SU-DHL-6 (cell line): ENCODE results near the gene EYS.

ENCODE experiments used
- H2AFZ ChIP-seq: fragments of 200-600 bp; sonication (generic); 2 replicates; pipeline ENCODE4 v1.6.1; 2014; ENCODE audit warnings: low read depth, mild to moderate bottlenecking, moderate library complexity, mixed read lengths, antibody characterized with exemption, low read length; ENCODE audit not compliant: severe bottlenecking
- H3F3A ChIP-seq: fragments of 200-600 bp; shearing (Covaris generic); 2 replicates; pipeline ENCODE4 v1.6.0; 2016; ENCODE audit warnings: antibody characterized with exemption, mild to moderate bottlenecking; ENCODE audit not compliant: insufficient read depth
- H3K27ac ChIP-seq: fragments of 200-600 bp; sonication (generic); 2 replicates; pipeline ENCODE4 v1.5.1; 2016; ENCODE audit warnings: low read depth, mild to moderate bottlenecking, low read length, moderate library complexity, mixed read lengths
- H3K27me3 ChIP-seq: fragments of 200-600 bp; sonication (generic), shearing (Covaris generic); 2 replicates; pipeline ENCODE4 v1.6.0; 2014; ENCODE audit warnings: mild to moderate bottlenecking, low read length
- H3K36me3 ChIP-seq: fragments of 200-600 bp; sonication (generic); 2 replicates; pipeline ENCODE4 v1.6.1; 2014; ENCODE audit warnings: mild to moderate bottlenecking, low read length, mixed read lengths
- H3K4me2 ChIP-seq: fragments of 300-600, 200-600 bp; shearing (Covaris generic), sonication (generic); 2 replicates; pipeline ENCODE4 v1.6.0; 2014; ENCODE audit warnings: low read length, low read depth, mild to moderate bottlenecking; ENCODE audit not compliant: poor library complexity, severe bottlenecking
- H3K4me3 ChIP-seq: fragments of 200-600 bp; sonication (generic); 2 replicates; pipeline ENCODE4 v1.5.1; 2014; ENCODE audit warnings: antibody characterized with exemption, low read length, mild to moderate bottlenecking, mixed read lengths; ENCODE audit not compliant: insufficient read depth, poor library complexity, severe bottlenecking
- H3K79me2 ChIP-seq: fragments of 200-600 bp; sonication (generic); 2 replicates; pipeline ENCODE4 v1.6.1; 2014; ENCODE audit warnings: mild to moderate bottlenecking, low read length, moderate library complexity; ENCODE audit not compliant: insufficient read depth
- H3K9ac ChIP-seq: fragments of 200-600 bp; sonication (generic); 2 replicates; pipeline ENCODE4 v1.7.0; 2014; ENCODE audit warnings: mild to moderate bottlenecking, low read length
- H3K9me2 ChIP-seq: fragments of 200-600 bp; sonication (generic); replicated peaks from 2 replicates; pipeline ENCODE4 v1.6.1; 2014; ENCODE audit warnings: low read length; ENCODE audit not compliant: insufficient read depth
- H3K9me3 ChIP-seq: fragments of 200-600 bp; sonication (generic); 2 replicates; pipeline ENCODE4 v1.6.1; 2014; ENCODE audit warnings: low read length, mixed read lengths; ENCODE audit not compliant: insufficient read depth
- H4K20me1 ChIP-seq: fragments of 200-600 bp; sonication (generic); 2 replicates; pipeline ENCODE4 v1.6.1; 2014; ENCODE audit warnings: low read depth, mild to moderate bottlenecking, antibody characterized with exemption, low read length, moderate library complexity, mixed read lengths
- EZH2phosphoT487 ChIP-seq: fragments of 200-600 bp; sonication (generic), shearing (Covaris generic); conservative IDR thresholded peaks from 2 replicates; pipeline ENCODE4 v1.6.1; 2018; ENCODE audit warnings: mild to moderate bottlenecking, antibody characterized with exemption, low read length, moderate library complexity, mixed read lengths
- TF ChIP-seq, protein P1 (sequence below): fragments of 200-600 bp; sonication (generic); IDR thresholded peaks from one replicate; pipeline ENCODE4 v1.5.1; 2017; ENCODE audit warnings: antibody characterized with exemption, mild to moderate bottlenecking, low read length, moderate library complexity; ENCODE audit not compliant: insufficient read depth, poor library complexity, severe bottlenecking

Gene EYS

DNA sequence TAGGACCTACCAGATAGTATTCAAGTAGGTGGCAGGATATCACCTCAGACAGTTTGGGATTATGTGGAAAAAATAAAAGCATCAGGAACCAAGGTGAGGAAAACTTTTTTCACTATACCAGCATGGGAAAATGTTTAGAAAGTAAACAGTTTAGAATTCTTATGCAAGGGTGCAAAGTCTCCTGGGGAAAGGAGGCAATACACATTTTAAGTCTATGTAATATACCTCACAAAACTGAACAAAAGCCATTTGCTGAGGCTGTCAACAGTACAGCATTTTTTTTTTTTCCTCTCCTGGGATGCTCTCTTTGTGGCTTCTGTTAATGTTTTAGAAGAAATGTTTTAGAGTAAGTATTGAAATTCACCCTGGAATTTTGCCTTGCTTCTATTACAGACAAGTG lies 1997.9 kb downstream of the EYS start:
- H3K9ac ChIP-seq: no peak overlapping the region
- H3K4me3 ChIP-seq: no peak overlapping the region
- H3K9me2 ChIP-seq: no peaks in the 10 kb centered on the region
- H4K20me1 ChIP-seq: no peaks in the 10 kb centered on the region
- no peaks in the 10 kb centered on the region for H3F3A ChIP-seq
- H2AFZ ChIP-seq: no peak overlapping the region
- H3K27me3 ChIP-seq: no peaks in the 10 kb centered on the region
- no peaks in the 10 kb centered on the region for H3K79me2 ChIP-seq
- H3K36me3 ChIP-seq: peaks cover 35% of the 10 kb centered on the region
- H3K27ac ChIP-seq: no peak overlapping the region
- H3K4me2 ChIP-seq: no peak overlapping the region
- H3K9me3 ChIP-seq: no peaks in the 10 kb centered on the region
- TF ChIP-seq, protein P1, sequence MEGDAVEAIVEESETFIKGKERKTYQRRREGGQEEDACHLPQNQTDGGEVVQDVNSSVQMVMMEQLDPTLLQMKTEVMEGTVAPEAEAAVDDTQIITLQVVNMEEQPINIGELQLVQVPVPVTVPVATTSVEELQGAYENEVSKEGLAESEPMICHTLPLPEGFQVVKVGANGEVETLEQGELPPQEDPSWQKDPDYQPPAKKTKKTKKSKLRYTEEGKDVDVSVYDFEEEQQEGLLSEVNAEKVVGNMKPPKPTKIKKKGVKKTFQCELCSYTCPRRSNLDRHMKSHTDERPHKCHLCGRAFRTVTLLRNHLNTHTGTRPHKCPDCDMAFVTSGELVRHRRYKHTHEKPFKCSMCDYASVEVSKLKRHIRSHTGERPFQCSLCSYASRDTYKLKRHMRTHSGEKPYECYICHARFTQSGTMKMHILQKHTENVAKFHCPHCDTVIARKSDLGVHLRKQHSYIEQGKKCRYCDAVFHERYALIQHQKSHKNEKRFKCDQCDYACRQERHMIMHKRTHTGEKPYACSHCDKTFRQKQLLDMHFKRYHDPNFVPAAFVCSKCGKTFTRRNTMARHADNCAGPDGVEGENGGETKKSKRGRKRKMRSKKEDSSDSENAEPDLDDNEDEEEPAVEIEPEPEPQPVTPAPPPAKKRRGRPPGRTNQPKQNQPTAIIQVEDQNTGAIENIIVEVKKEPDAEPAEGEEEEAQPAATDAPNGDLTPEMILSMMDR: no peak
- no peak for TF ChIP-seq EZH2phosphoT487

DNA sequence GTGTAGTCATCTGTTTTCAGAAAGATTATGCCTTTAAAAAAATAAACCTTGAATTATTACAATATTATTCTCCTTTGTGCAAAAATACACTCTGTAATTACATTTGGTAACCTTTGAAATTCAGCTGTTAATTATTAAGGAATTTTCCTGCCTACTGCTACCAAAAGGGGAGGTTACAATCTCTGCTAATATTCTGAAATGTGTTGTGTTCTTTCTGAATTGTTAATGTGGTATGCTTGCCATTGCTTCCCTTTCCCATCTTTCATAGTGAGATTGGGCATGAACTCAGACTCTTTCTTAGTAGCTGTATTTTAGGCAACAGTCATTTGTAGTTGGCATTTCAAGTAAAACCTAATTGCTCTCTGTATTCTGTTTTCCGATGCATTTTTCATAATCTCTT lies 1998.4 kb downstream of the EYS start:
- Histone ChIP-seq H3K27ac (no peak overlapping the region), H3K36me3 (peaks cover 37% of the 10 kb centered on the region), H3K9me3 (no peaks in the 10 kb centered on the region), H3K4me2 (no peak overlapping the region), H4K20me1 (no peaks in the 10 kb centered on the region), H3K9ac (no peak overlapping the region), H3K9me2 (no peaks in the 10 kb centered on the region), H3K79me2 (no peaks in the 10 kb centered on the region), H2AFZ (no peak overlapping the region), H3K27me3 (no peaks in the 10 kb centered on the region), H3K4me3 (no peak overlapping the region), H3F3A (no peaks in the 10 kb centered on the region)
- TF ChIP-seq, protein P1: no peak
- no peak for TF ChIP-seq EZH2phosphoT487

DNA sequence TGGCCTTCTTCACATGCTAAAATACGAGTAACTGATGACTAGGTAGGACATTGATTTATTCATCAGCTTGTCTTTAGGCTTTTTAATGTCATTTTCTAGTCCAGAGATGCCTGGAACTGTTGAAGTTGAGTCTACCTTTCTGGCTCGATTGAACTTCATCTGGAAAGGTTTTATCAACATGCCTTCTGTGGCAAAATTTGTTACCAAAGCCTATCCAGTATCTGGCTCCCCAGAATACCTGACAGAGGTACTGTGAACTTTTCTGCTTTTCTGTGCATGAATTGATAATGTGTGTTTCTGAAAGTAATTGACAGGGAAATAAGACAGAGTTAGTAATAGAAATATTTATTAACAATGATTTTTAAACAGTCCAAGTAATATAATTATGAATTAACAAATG lies 2000.4 kb downstream of the EYS start:
- no peaks in the 10 kb centered on the region for H3K9me2 ChIP-seq
- H4K20me1 ChIP-seq: no peaks in the 10 kb centered on the region; the same call in 1 of the 2 replicates
- no peak overlapping the region for H3K4me3 ChIP-seq
- H3K79me2 ChIP-seq: no peaks in the 10 kb centered on the region
- no peak overlapping the region for H3K27ac ChIP-seq
- H3K9ac ChIP-seq: no peak overlapping the region
- H3K4me2 ChIP-seq: no peak overlapping the region
- TF ChIP-seq, protein P1: no peak
- no peak for TF ChIP-seq EZH2phosphoT487
- peaks cover 26% of the 10 kb centered on the region for H3K36me3 ChIP-seq
- H3K9me3 ChIP-seq: no peaks in the 10 kb centered on the region
- H2AFZ ChIP-seq: no peak overlapping the region
- H3F3A ChIP-seq: no peaks in the 10 kb centered on the region
- no peaks in the 10 kb centered on the region for H3K27me3 ChIP-seq

DNA sequence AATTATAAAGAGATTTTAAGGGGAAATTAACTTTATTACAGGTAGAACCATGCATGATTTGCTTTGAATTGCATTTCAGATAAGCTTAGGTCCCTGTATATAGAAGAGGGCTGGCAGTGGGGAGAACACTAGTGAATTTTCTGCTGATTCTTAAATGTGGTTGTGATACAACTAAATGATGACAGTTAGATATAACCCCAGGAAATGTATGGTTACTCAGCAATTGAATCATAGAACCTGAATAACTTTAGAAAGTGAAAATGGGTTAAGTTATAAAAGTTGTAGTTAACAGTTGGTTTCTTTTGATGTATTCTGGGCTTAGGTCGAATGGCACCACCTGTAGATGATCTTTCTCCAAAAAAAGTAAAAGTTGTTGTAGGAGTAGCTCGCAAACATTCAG lies 2001.3 kb downstream of the EYS start:
- TF ChIP-seq, protein P1: no peak
- TF ChIP-seq EZH2phosphoT487: no peak
- Histone ChIP-seq H3K9me2 (no peaks in the 10 kb centered on the region), H3K4me2 (no peak overlapping the region), H3K9ac (no peak overlapping the region), H3K4me3 (no peak overlapping the region), H3K27ac (no peak overlapping the region), H3F3A (no peaks in the 10 kb centered on the region), H3K36me3 (peaks cover 26% of the 10 kb centered on the region), H3K79me2 (no peaks in the 10 kb centered on the region), H3K9me3 (no peaks in the 10 kb centered on the region), H3K27me3 (no peaks in the 10 kb centered on the region), H4K20me1 (no peaks in the 10 kb centered on the region; the same call in 1 of the 2 replicates), H2AFZ (no peak overlapping the region)
